ENCODE results near the gene FYCO1. TPM values are rescaled to one million over a fixed set of nuclear protein-coding genes. Genes with fewer than 3 reads are reported as not detected.

FYCO1 gene
- total and polyA plus RNA-seq, 2 of the 13 experiments (the other 11 are each of a cell fraction or from before 2014, with no cell fraction given) = 2.7 to 4.2 TPM

DNA sequence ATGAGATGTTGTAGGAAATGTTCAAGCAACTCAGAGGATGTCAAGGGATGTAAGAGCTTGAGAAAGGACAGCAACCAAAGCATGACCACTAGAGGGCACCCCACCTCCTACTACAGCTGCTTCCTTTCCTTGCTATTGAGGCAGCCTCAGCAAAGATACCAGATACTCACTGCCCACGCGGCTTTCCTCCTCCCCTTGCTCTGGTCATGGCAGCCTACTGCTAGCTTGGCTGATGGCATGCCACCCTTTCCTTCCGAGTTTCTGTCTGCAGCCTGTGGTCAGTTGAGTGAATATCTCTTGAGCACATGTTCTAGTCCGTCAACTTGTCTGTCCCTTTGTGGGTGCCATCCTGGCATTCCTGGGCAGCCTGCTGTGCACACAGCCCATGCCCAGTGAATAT is 56.8 kb downstream of the FYCO1 start:
- H3K79me2 ChIP-seq (ENCODE audit: insufficient read depth, low read length) = no peaks in the 10 kb centered on the region
- no peak overlapping the region for H2AFZ ChIP-seq (ENCODE audit: low read length)
- FAIRE-seq (peak; percentile 75), DNase-seq (ENCODE audit: low spot score) (peak; percentile 65), ATAC-seq (peak; percentile 92)
- WGBS (ENCODE audit: low lambda C conversion rate) = 52% methylated on average over 2 of the region's 4 CpGs
- H3K9me3 ChIP-seq (ENCODE audit: low read length) = no peaks in the 10 kb centered on the region
- POLR2A ChIA-PET = no interaction called here
- intact Hi-C loops (cut with micrococcal nuclease; ENCODE audit: unreplicated experiment) (loop anchor here (1.0 kb wide), 1 partner anchor 140 kb away; no protein-coding TSS in a partner anchor), in situ Hi-C loops (cut with HindIII; ENCODE audit: extremely low pct_ligation_motif_present, low pct_unique_long_range_greater_than_20kb) (loop anchor here (5.0 kb wide), 1 partner anchor 138 kb away; no protein-coding TSS in a partner anchor)
- no peak overlapping the region for H3K9ac ChIP-seq (ENCODE audit: insufficient read depth, low read depth, low read length)
- no peak overlapping the region for H3K4me3 ChIP-seq (replicated peaks in 1 of 3; ENCODE audit: insufficient read depth in 1 of 3, low read depth in 2 of 3, low read length in 3 of 3)
- no peaks in the 10 kb centered on the region for H4K20me1 ChIP-seq (ENCODE audit: insufficient read depth, low read length)
- no peaks in the 10 kb centered on the region for H3K4me1 ChIP-seq (ENCODE audit: insufficient read depth, low read length)
- peaks cover 5 to 39% of the 10 kb centered on the region in 2 experiments for H3K36me3 ChIP-seq (replicated peaks in 1 of 2; ENCODE audit: control insufficient read depth in 1 of 2, insufficient read depth in 2 of 2, low read length in 2 of 2)
- CTCF ChIA-PET (ENCODE audit: low intra/inter-chr PET ratio, low total read pairs) = interaction anchor here (0.7 to 6.2 kb wide), 2 partner anchors 140 to 178 kb away, joined by 5 to 126 read pairs; no protein-coding TSS in a partner anchor
- no TSS peak for BruUV-seq (replicated peaks)
- H3K4me2 ChIP-seq (ENCODE audit: low read depth, low read length) = no peak overlapping the region
- H3K27me3 ChIP-seq (ENCODE audit: control insufficient read depth in 1 of 2, insufficient read depth in 2 of 2, low read length in 2 of 2) = no peaks in the 10 kb centered on the region
- H3K27ac ChIP-seq (ENCODE audit: extremely low read length, insufficient read depth, low read length) = no peak overlapping the region
- TF ChIP-seq MAFF (IDR thresholded peaks at IDR 0.05; ENCODE audit: low read depth, low read length) (no peak), ZNF274 (CRISPR knock-in tag; IDR thresholded peaks at IDR 0.05) (0 out of 2 replicates have a peak, but pooled peaks have one; percentile 53), ZNF772 (CRISPR knock-in tag; IDR thresholded peaks at IDR 0.05) (no peak), BORCS8-MEF2B (CRISPR knock-in tag; IDR thresholded peaks at IDR 0.05) (0 out of 2 replicates have a peak, but pooled peaks have one; percentile 21), ZSCAN31 (CRISPR knock-in tag; IDR thresholded peaks at IDR 0.05; ENCODE audit: low read depth) (no peak), ZNF468 (CRISPR knock-in tag; IDR thresholded peaks at IDR 0.05) (no peak), ZNF333 (CRISPR knock-in tag; IDR thresholded peaks at IDR 0.05; ENCODE audit: borderline replicate concordance) (no peak), ZNF10 (CRISPR knock-in tag; IDR thresholded peaks at IDR 0.05; ENCODE audit: borderline replicate concordance, low read depth) (no peak), STAG1 (CRISPR knock-in tag; IDR thresholded peaks at IDR 0.05) (peak; percentile 85), IRF2 (CRISPR knock-in tag; IDR thresholded peaks at IDR 0.05) (no peak), CREM (IDR thresholded peaks at IDR 0.05) (no peak), CREM (CRISPR knock-in tag; IDR thresholded peaks at IDR 0.05) (no peak), XRCC5 (optimal IDR thresholded peaks at IDR 0.05; ENCODE audit: low read length) (peak; percentile 17), SSRP1 (CRISPR knock-in tag; IDR thresholded peaks at IDR 0.05) (no peak), ZSCAN30 (CRISPR knock-in tag; IDR thresholded peaks at IDR 0.05) (no peak), ZNF383 (CRISPR knock-in tag; IDR thresholded peaks at IDR 0.05; ENCODE audit: borderline replicate concordance) (no peak), ZNF576 (CRISPR knock-in tag; IDR thresholded peaks at IDR 0.05) (no peak), ZFP36L1 (CRISPR knock-in tag; IDR thresholded peaks at IDR 0.05) (no peak), ZNF670 (CRISPR knock-in tag; IDR thresholded peaks at IDR 0.05; ENCODE audit: borderline replicate concordance) (no peak)
- TF ChIP-seq, protein P1, sequence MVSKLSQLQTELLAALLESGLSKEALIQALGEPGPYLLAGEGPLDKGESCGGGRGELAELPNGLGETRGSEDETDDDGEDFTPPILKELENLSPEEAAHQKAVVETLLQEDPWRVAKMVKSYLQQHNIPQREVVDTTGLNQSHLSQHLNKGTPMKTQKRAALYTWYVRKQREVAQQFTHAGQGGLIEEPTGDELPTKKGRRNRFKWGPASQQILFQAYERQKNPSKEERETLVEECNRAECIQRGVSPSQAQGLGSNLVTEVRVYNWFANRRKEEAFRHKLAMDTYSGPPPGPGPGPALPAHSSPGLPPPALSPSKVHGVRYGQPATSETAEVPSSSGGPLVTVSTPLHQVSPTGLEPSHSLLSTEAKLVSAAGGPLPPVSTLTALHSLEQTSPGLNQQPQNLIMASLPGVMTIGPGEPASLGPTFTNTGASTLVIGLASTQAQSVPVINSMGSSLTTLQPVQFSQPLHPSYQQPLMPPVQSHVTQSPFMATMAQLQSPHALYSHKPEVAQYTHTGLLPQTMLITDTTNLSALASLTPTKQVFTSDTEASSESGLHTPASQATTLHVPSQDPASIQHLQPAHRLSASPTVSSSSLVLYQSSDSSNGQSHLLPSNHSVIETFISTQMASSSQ (IDR thresholded peaks at IDR 0.05; ENCODE audit: low read depth) = no peak
- TF ChIP-seq, protein P1 (CRISPR knock-in tag; IDR thresholded peaks at IDR 0.05; ENCODE audit: borderline replicate concordance) = no peak
- TF ChIP-seq, protein P2, sequence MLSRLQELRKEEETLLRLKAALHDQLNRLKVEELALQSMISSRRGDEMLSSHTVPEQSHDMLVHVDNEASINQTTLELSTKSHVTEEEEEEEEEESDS (CRISPR knock-in tag; IDR thresholded peaks at IDR 0.05; ENCODE audit: borderline replicate concordance) = no peak
- TF ChIP-seq, protein P3, sequence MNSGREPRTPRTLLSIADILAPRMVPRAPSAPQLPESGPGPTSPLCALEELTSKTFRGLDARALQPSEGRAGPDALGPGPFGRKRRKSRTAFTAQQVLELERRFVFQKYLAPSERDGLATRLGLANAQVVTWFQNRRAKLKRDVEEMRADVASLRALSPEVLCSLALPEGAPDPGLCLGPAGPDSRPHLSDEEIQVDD (CRISPR knock-in tag; IDR thresholded peaks at IDR 0.05; ENCODE audit: borderline replicate concordance) = no peak

Measured in HepG2 (cell line).